ENCODE measurements around the gene CTAG2.

The CTAG2 gene

DNA sequence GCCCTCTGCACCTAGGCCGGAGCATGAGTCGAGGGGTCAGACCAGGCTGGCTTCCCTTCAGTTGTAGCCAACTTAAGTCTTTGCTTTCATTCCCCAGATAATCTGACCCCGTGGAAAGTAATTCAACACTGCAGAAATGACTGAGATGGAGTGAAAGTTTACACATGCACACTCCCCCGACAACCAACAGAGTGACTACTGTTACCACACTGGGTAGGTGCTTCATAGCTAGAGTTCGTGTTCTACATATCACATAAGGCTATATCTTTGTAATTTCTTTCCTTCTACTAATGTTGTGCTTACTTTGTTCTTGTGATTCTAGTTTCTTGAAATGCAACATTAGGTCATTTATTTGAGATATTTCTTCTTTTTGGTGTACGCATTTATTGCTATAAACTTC is 7.2 kb upstream of the CTAG2 start:
- Histone ChIP-seq H3K36me3 (ENCODE audit: control insufficient read depth in 5 of 5, insufficient read depth in 5 of 5, low read length in 5 of 5) (no peaks in the 10 kb centered on the region), H3K4me1 (ENCODE audit: control insufficient read depth in 5 of 5, insufficient read depth in 5 of 5, low read length in 5 of 5) (no peaks in the 10 kb centered on the region), H3K9ac (ENCODE audit: low read length in 5 of 5) (no peak overlapping the region), H3K9me3 (ENCODE audit: control insufficient read depth in 5 of 5, low read length in 5 of 5) (peaks cover 0 to 14% (median 6%) of the 10 kb centered on the region in 5 donors), H3K27me3 (ENCODE audit: control insufficient read depth in 5 of 5, insufficient read depth in 4 of 5, low read length in 5 of 5) (peaks cover 0 to 3% (median 0%) of the 10 kb centered on the region in 5 donors), H3K27ac (ENCODE audit: low read depth, low read length) (no peak overlapping the region), H3K4me3 (ENCODE audit: low read depth in 1 of 5, low read length in 5 of 5) (no peak overlapping the region)

DNA sequence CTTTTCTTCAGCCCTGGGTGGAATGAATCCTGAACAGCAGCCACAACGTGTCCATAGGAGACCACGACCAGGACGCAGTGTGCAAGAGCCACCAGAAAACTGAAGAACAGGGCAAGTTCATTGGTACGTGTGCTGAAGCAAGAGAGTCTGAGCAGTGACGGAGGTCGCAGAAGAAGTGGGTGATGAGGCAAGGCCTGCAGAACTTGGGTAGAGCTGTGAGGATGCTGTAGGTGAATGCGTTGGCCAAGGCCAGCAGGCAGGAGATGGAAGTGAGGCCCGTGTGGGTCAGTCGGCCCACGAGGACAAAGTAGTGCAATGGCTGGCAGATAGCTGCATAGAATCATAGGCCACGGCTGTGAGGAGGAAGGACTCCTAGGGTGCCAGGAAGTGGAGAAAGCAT is 5.6 kb upstream of the CTAG2 start:
- Histone ChIP-seq H3K9ac (ENCODE audit: low read length in 5 of 5) (no peak overlapping the region), H3K9me3 (ENCODE audit: control insufficient read depth in 5 of 5, low read length in 5 of 5) (peaks cover 0 to 9% (median 5%) of the 10 kb centered on the region in 5 donors), H3K4me1 (ENCODE audit: control insufficient read depth in 5 of 5, insufficient read depth in 5 of 5, low read length in 5 of 5) (no peaks in the 10 kb centered on the region), H3K27ac (ENCODE audit: low read depth, low read length) (no peak overlapping the region), H3K4me3 (ENCODE audit: low read depth in 1 of 5, low read length in 5 of 5) (no peak overlapping the region), H3K36me3 (ENCODE audit: control insufficient read depth in 5 of 5, insufficient read depth in 5 of 5, low read length in 5 of 5) (no peaks in the 10 kb centered on the region), H3K27me3 (ENCODE audit: control insufficient read depth in 5 of 5, insufficient read depth in 4 of 5, low read length in 5 of 5) (peaks cover 0 to 3% (median 0%) of the 10 kb centered on the region in 5 donors)

DNA sequence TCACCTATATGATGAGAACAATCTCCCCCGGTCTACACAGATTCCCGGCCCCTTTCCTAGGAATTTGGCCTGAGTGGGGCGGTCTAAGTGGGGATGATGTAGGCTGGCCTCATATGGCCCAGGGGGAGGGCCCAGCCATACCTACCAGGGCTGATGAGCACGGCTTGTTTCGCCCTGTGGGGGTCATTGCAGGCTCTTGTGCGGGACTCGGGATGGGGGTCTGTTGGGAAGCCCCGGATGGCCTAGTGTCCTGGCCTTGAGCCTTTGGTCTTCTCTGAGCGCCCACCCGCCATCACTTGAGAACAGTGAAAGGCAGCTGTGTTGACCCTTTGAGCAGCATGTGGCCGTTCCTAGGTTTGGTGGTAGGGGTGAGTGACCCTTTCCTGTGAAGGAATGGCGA is 4.8 kb upstream of the CTAG2 start:
- Histone ChIP-seq H3K4me1 (ENCODE audit: control insufficient read depth in 5 of 5, insufficient read depth in 5 of 5, low read length in 5 of 5) (no peaks in the 10 kb centered on the region), H3K9ac (ENCODE audit: low read length in 5 of 5) (no peak overlapping the region), H3K9me3 (ENCODE audit: control insufficient read depth in 5 of 5, low read length in 5 of 5) (peaks cover 0 to 8% (median 5%) of the 10 kb centered on the region in 5 donors), H3K4me3 (ENCODE audit: low read depth in 1 of 5, low read length in 5 of 5) (no peak overlapping the region), H3K36me3 (ENCODE audit: control insufficient read depth in 5 of 5, insufficient read depth in 5 of 5, low read length in 5 of 5) (no peaks in the 10 kb centered on the region), H3K27ac (ENCODE audit: low read depth, low read length) (no peak overlapping the region), H3K27me3 (ENCODE audit: control insufficient read depth in 5 of 5, insufficient read depth in 4 of 5, low read length in 5 of 5) (peaks cover 0 to 3% (median 0%) of the 10 kb centered on the region in 5 donors)

DNA sequence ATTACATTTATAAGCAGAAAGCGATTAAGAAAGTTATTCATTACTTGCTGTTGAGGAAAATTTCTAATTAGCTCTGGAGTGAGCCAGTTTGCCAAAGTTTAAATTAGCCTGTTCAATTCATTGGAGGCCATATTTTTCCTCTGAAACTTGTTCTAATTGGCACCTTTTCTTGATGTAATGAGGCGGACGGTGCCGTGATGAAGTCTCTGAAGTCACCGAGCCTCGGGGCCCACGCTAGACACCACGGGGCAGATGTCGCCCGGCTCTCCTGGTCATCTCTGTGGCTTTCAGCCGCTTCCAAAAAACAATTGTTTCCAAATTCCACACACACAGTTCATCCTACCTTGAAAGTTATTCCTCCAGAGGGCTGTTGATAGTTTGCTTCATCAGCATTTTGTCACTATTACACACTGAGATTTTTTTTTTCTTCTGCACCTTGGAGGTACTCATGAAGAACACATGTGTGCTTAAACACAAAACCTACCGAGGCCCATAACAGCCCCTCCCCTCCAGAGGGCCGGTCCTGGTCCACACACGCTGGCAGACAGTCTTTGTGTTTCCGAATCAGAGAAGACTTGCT is 3.9 kb upstream of the CTAG2 start:
- Histone ChIP-seq H3K4me3 (ENCODE audit: low read depth in 1 of 5, low read length in 5 of 5) (no peak overlapping the region), H3K27ac (ENCODE audit: low read depth, low read length) (no peak overlapping the region), H3K36me3 (ENCODE audit: control insufficient read depth in 5 of 5, insufficient read depth in 5 of 5, low read length in 5 of 5) (no peaks in the 10 kb centered on the region), H3K9ac (ENCODE audit: low read length in 5 of 5) (no peak overlapping the region), H3K9me3 (ENCODE audit: control insufficient read depth in 5 of 5, low read length in 5 of 5) (peaks cover 0 to 2% (median under 1%) of the 10 kb centered on the region in 5 donors), H3K4me1 (ENCODE audit: control insufficient read depth in 5 of 5, insufficient read depth in 5 of 5, low read length in 5 of 5) (no peaks in the 10 kb centered on the region), H3K27me3 (ENCODE audit: control insufficient read depth in 5 of 5, insufficient read depth in 4 of 5, low read length in 5 of 5) (peaks cover 0 to 3% (median 0%) of the 10 kb centered on the region in 5 donors)

DNA sequence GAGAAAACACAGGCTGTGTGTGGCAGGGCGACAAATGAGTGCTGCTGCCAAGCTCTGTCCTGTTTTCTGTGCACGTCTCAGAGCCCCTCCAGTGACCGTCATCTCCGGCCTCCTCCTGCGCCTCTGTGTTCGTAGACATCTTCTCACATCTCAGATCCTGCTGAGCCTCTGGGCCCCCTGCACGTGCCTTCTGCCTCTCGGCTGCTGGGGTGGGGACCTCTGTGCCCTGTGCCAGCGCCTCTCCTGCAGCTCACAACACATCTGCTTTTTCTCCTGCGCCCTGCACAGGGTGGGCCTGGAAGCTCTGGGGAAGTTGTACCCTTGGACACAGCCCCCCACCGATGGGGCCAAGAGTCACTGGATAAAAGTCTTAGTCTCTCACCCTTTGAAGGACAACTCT is 2.4 kb upstream of the CTAG2 start:
- Histone ChIP-seq H3K4me3 (ENCODE audit: low read depth in 1 of 5, low read length in 5 of 5) (no peak overlapping the region), H3K27me3 (ENCODE audit: control insufficient read depth in 5 of 5, insufficient read depth in 4 of 5, low read length in 5 of 5) (peaks cover 0 to 4% (median 0%) of the 10 kb centered on the region in 5 donors), H3K9ac (ENCODE audit: low read length in 5 of 5) (no peak overlapping the region), H3K4me1 (ENCODE audit: control insufficient read depth in 5 of 5, insufficient read depth in 5 of 5, low read length in 5 of 5) (no peaks in the 10 kb centered on the region), H3K27ac (ENCODE audit: low read depth, low read length) (no peak overlapping the region), H3K36me3 (ENCODE audit: control insufficient read depth in 5 of 5, insufficient read depth in 5 of 5, low read length in 5 of 5) (no peaks in the 10 kb centered on the region), H3K9me3 (ENCODE audit: control insufficient read depth in 5 of 5, low read length in 5 of 5) (peaks cover 0 to 2% (median 0%) of the 10 kb centered on the region in 5 donors)

DNA sequence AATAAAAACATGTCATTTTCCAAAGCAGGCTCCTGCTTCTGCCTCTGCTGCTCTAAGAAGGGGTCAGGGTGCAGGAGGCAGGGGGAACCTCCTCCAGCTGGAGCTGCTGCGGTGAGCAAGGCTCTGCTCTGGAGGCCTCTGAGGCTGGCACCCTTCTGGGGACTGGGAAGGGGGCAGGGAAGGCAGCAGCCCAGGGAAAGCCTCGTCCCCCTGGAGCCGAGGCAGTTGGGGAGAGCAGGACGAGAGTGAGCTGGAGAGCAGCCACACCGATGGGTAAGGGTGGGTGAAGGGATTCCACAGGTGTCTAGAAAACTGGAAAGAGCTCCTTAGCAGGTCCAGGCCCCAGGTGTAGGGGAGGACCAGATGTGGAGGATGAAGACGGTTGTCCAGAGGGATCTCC is 2.0 kb upstream of the CTAG2 start:
- H3K27ac ChIP-seq (ENCODE audit: low read depth, low read length) = no peak overlapping the region
- no peaks in the 10 kb centered on the region for H3K36me3 ChIP-seq (ENCODE audit: control insufficient read depth in 5 of 5, insufficient read depth in 5 of 5, low read length in 5 of 5)
- no peak overlapping the region for H3K4me3 ChIP-seq (ENCODE audit: low read depth in 1 of 5, low read length in 5 of 5)
- H3K9me3 ChIP-seq (ENCODE audit: control insufficient read depth in 5 of 5, low read length in 5 of 5) = peaks cover 0 to 2% (median 0%) of the 10 kb centered on the region in 5 donors
- peaks cover 0 to 4% (median 0%) of the 10 kb centered on the region in 5 donors for H3K27me3 ChIP-seq (ENCODE audit: control insufficient read depth in 5 of 5, insufficient read depth in 4 of 5, low read length in 5 of 5)
- H3K4me1 ChIP-seq (ENCODE audit: control insufficient read depth in 5 of 5, insufficient read depth in 5 of 5, low read length in 5 of 5) = no peaks in the 10 kb centered on the region
- no peak overlapping the region for H3K9ac ChIP-seq (ENCODE audit: low read length in 5 of 5)

DNA sequence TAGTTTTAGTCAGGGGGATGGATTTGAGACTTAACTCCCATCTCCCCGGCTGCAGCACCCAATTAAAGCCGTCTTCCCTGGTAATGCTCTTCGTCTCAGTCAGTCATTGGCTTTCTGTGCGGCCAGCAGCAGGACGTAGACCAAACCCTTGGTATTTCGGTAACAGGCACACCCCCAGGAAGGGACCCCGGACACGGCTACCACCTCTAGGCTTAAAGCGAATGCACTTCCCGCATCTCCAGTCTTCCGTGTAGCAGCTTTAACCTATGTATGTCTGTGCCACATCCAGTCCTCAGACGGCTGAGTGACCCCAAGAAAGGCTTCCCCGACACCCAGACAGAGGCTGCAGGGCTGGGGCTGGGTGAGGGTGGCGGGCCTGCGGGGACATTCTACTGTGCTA is 1.5 kb upstream of the CTAG2 start:
- Histone ChIP-seq H3K27ac (ENCODE audit: low read depth, low read length) (no peak overlapping the region), H3K4me3 (ENCODE audit: low read depth in 1 of 5, low read length in 5 of 5) (no peak overlapping the region), H3K4me1 (ENCODE audit: control insufficient read depth in 5 of 5, insufficient read depth in 5 of 5, low read length in 5 of 5) (peaks cover 0 to under 1% (median 0%) of the 10 kb centered on the region in 5 donors), H3K9ac (ENCODE audit: low read length in 5 of 5) (no peak overlapping the region), H3K36me3 (ENCODE audit: control insufficient read depth in 5 of 5, insufficient read depth in 5 of 5, low read length in 5 of 5) (no peaks in the 10 kb centered on the region), H3K9me3 (ENCODE audit: control insufficient read depth in 5 of 5, low read length in 5 of 5) (peaks cover 0 to 2% (median 0%) of the 10 kb centered on the region in 5 donors), H3K27me3 (ENCODE audit: control insufficient read depth in 5 of 5, insufficient read depth in 4 of 5, low read length in 5 of 5) (peaks cover 0 to 4% (median 2%) of the 10 kb centered on the region in 5 donors)

DNA sequence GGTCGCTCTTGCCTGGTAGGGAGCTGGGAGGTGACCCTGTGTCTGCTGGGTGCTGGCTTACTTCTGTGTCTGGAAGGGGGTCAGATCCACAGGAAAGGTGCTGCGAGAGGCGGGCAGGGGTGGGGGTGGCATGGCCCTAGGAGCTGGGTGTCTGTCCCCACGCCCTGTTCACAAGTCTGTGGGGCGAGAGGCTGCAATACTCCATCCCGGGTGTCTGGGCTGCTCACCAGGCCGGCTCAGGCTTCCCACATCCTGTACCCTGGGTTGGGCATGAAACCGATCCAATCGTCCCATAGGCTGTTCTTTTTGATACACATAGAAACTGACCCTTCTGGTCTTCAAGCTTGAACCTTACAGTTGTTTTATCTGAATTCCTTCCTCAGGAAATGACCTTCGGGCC is 993 bp upstream of the CTAG2 start:
- peaks cover 0 to 6% (median 0%) of the 10 kb centered on the region in 5 donors for H3K4me1 ChIP-seq (ENCODE audit: control insufficient read depth in 5 of 5, insufficient read depth in 5 of 5, low read length in 5 of 5)
- H3K36me3 ChIP-seq (ENCODE audit: control insufficient read depth in 5 of 5, insufficient read depth in 5 of 5, low read length in 5 of 5) = no peaks in the 10 kb centered on the region
- H3K9ac ChIP-seq (ENCODE audit: low read length in 5 of 5) = no peak overlapping the region
- H3K9me3 ChIP-seq (ENCODE audit: control insufficient read depth in 5 of 5, low read length in 5 of 5) = peaks cover 0 to 2% (median 0%) of the 10 kb centered on the region in 5 donors
- peaks cover 0 to 4% (median 3%) of the 10 kb centered on the region in 5 donors for H3K27me3 ChIP-seq (ENCODE audit: control insufficient read depth in 5 of 5, insufficient read depth in 4 of 5, low read length in 5 of 5)
- H3K4me3 ChIP-seq (ENCODE audit: low read depth in 1 of 5, low read length in 5 of 5) = no peak overlapping the region
- no peak overlapping the region for H3K27ac ChIP-seq (ENCODE audit: low read depth, low read length)

DNA sequence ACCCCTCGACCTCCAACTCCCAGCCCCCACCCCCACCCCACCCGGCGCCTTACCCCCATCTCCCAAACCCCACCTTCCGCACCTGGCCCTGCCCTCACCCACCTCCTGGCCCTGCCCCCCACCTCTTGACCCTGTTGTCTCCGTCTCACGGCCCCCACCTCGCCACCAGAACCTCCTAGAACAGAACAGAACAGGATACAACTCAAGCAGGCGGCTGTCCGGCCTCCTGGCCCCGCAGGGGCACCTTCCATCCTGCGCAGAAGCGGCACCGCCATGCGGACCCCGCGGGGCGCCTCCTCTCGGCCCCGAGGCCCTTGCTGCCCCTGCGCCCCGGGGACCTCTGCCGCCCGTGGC is 354 bp downstream of the CTAG2 start:
- Histone ChIP-seq H3K4me3 (ENCODE audit: low read depth in 1 of 5, low read length in 5 of 5) (no peak overlapping the region), H3K27ac (ENCODE audit: low read depth, low read length) (no peak overlapping the region), H3K4me1 (ENCODE audit: control insufficient read depth in 5 of 5, insufficient read depth in 5 of 5, low read length in 5 of 5) (peaks cover 0 to 6% (median 0%) of the 10 kb centered on the region in 5 donors), H3K36me3 (ENCODE audit: control insufficient read depth in 5 of 5, insufficient read depth in 5 of 5, low read length in 5 of 5) (no peaks in the 10 kb centered on the region), H3K27me3 (ENCODE audit: control insufficient read depth in 5 of 5, insufficient read depth in 4 of 5, low read length in 5 of 5) (peaks cover 0 to 9% (median 3%) of the 10 kb centered on the region in 5 donors), H3K9ac (ENCODE audit: low read length in 5 of 5) (no peak overlapping the region), H3K9me3 (ENCODE audit: control insufficient read depth in 5 of 5, low read length in 5 of 5) (no peaks in the 10 kb centered on the region)

DNA sequence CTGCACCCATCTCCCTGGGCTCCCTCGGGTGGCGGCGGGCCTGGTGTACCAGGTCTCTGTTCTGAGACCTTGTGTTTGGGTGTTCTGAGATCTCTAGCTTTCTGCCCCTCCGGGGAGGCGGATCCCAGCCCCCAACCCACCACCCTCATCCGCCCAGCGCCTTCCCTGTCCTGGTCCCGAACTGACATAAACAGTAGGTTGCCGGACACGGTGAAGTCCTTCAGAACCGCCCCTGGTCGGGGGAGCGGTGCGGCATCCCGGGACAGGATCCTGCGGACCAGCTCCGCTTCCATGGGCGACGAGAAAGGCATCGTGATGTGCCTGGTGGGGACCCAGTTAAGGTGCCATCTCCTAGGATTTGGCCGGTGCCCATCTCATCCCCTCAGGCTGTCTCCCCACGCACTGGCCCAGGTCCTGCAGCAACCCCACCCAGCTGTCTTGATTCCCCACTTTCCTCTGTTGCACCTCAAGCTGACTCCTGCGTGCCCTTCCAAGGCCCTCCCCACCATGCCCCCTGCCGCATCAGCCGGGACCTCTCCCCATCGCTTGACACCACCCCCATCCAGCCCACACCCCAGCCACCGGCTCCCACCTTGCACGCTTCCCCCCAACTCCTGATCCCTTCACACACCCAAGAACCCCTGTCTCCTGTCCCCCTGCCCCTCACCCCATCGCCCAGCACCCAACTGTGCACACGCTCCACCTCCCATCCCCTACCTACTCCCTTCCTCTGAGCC is 900 bp downstream of the CTAG2 start:
- no peak overlapping the region for H3K27ac ChIP-seq (ENCODE audit: low read depth, low read length)
- no peaks in the 10 kb centered on the region for H3K36me3 ChIP-seq (ENCODE audit: control insufficient read depth in 5 of 5, insufficient read depth in 5 of 5, low read length in 5 of 5)
- H3K4me1 ChIP-seq (ENCODE audit: control insufficient read depth in 5 of 5, insufficient read depth in 5 of 5, low read length in 5 of 5) = peaks cover 0 to 6% (median 0%) of the 10 kb centered on the region in 5 donors
- peaks cover 0 to 9% (median 3%) of the 10 kb centered on the region in 5 donors for H3K27me3 ChIP-seq (ENCODE audit: control insufficient read depth in 5 of 5, insufficient read depth in 4 of 5, low read length in 5 of 5)
- H3K9me3 ChIP-seq (ENCODE audit: control insufficient read depth in 5 of 5, low read length in 5 of 5) = no peaks in the 10 kb centered on the region
- no peak overlapping the region for H3K4me3 ChIP-seq (ENCODE audit: low read depth in 1 of 5, low read length in 5 of 5)
- H3K9ac ChIP-seq (ENCODE audit: low read length in 5 of 5) = no peak overlapping the region

Data from subcutaneous abdominal adipose tissue (tissue), 5 donors.